ENCODE results near the gene TF. TPM values are rescaled to one million over a fixed set of nuclear protein-coding genes. Genes with fewer than 3 reads are reported as not detected.
"Not testable (repeated sequence)": the region's sequence is repeated elsewhere in the genome, so short reads cannot be mapped to it uniquely, and the experiment has no call there.

TF gene
- total and polyA plus RNA-seq, 4 donors: 5,045 to 9,659 (median 6,266) TPM

DNA sequence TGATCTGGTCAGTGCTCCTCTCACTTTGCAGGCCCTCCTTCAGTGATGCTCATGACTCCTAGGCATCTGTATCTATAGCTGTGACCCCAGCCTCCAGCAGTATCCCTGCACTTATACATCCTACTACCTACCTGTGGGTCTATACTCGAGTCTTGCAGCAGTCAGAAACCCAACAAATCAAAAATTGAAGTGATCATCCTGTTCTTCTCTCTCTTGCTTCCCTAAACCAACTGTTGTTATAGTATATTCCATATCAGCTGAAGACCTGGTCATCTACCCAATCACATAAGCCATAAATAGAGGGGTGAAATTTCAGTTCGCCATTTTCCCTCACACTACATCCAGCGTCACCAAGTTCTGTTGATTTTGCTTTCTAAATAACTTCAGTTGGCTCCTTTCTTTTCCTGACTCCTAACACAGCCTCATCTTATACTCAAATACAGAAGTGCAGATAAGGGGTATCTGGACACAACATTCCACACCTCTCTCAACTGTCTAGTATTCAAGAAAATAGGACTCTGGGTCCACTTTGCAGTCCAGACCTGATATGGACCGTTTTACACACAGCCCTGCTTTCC is 33.5 kb downstream of the TF start:
- Histone ChIP-seq H3K36me3 (ENCODE audit: control insufficient read depth in 4 of 4, insufficient read depth in 3 of 4, low read depth in 1 of 4, low read length in 3 of 4) (peaks cover 0 to 42% (median 37%) of the 10 kb centered on the region in 4 donors), H3K9ac (ENCODE audit: low read depth in 1 of 2, low read length in 2 of 2) (no peak overlapping the region), H3K27me3 (ENCODE audit: control insufficient read depth in 4 of 4, insufficient read depth in 4 of 4, low read length in 3 of 4) (no peaks in the 10 kb centered on the region), H3K9me3 (ENCODE audit: control insufficient read depth in 4 of 4, low read length in 3 of 4) (no peaks in the 10 kb centered on the region), H3K27ac (ENCODE audit: low read depth in 1 of 2, low read length in 2 of 2) (no peak overlapping the region), H3K4me3 (ENCODE audit: low read depth in 1 of 3, low read length in 3 of 3) (no peak overlapping the region), H3K4me1 (ENCODE audit: control insufficient read depth in 4 of 4, insufficient read depth in 4 of 4, low read length in 3 of 4) (peaks cover 0 to 3% (median 0%) of the 10 kb centered on the region in 4 donors)
- WGBS: 50% methylated on average over 4 of the region's 4 CpGs
- no peak for DNase-seq (ENCODE audit: low spot score)
- TF ChIP-seq JUND (IDR thresholded peaks at IDR 0.05): peak in 1 of 2 donors; percentile 32
- TF ChIP-seq GABPA (IDR thresholded peaks at IDR 0.05 in 1 of 2, conservative IDR thresholded peaks at IDR 0.05 in 1 of 2): no peak

DNA sequence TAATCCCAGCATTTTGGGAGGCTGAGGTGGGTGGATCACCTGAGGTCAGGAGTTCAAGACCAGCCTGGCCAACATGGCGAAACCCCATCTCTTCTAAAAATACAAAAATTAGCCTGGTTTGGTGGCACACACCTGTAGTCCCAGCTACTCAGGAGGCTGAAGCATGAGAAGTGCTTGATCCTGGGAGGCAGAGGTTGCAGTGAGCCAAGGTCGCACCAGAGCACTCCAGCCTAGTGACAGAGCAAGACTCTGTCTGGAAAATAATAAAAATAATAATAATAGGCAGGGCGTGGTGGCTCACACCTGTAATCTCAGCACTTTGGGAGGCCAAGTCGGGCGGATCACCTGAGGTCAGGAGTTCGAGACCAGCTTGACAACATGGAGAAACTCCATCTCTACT is 34.6 kb downstream of the TF start:
- TF ChIP-seq JUND (IDR thresholded peaks at IDR 0.05) (peak in 1 of 2 donors; percentile 34), RXRA (IDR thresholded peaks at IDR 0.05) (peak; percentile 10 to 32)
- not testable (repeated sequence) for H3K27me3 ChIP-seq (ENCODE audit: control insufficient read depth in 4 of 4, insufficient read depth in 4 of 4, low read length in 3 of 4); H3K4me3 ChIP-seq (ENCODE audit: low read depth in 1 of 3, low read length in 3 of 3); H3K4me1 ChIP-seq (ENCODE audit: control insufficient read depth in 4 of 4, insufficient read depth in 4 of 4, low read length in 3 of 4); H3K9me3 ChIP-seq (ENCODE audit: control insufficient read depth in 4 of 4, low read length in 3 of 4); DNase-seq (ENCODE audit: low spot score); H3K27ac ChIP-seq (ENCODE audit: low read depth in 1 of 2, low read length in 2 of 2); H3K9ac ChIP-seq (ENCODE audit: low read depth in 1 of 2, low read length in 2 of 2)
- WGBS: 45% methylated on average over 6 of the region's 6 CpGs
- H3K36me3 ChIP-seq (ENCODE audit: control insufficient read depth in 4 of 4, insufficient read depth in 3 of 4, low read depth in 1 of 4, low read length in 3 of 4): peaks cover 0 to 35% (median 27%) of the 10 kb centered on the region in 4 donors

DNA sequence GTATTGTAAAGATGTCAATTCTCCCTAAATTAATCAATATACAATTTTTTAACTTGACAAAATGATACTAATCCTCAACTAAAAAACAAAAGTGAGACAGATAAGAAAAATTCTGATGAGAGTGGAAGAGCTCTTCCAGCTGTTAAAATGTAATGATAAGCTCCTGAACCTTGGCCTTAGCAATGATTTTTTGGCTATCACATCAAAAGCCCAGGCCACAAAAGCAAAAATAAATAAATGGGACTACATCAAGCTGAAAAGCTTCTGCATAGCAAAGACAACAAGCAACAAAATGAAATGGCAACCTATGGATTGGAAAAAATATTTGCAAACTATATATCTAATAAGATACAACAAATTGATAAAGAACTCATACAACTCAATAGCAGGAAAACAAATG is 35.4 kb downstream of the TF start:
- DNase-seq (ENCODE audit: low spot score): no peak
- H3K4me1 ChIP-seq (ENCODE audit: control insufficient read depth in 4 of 4, insufficient read depth in 4 of 4, low read length in 3 of 4): no peaks in the 10 kb centered on the region
- no peaks in the 10 kb centered on the region for H3K9me3 ChIP-seq (ENCODE audit: control insufficient read depth in 4 of 4, low read length in 3 of 4)
- H3K36me3 ChIP-seq (ENCODE audit: control insufficient read depth in 4 of 4, insufficient read depth in 3 of 4, low read depth in 1 of 4, low read length in 3 of 4): peaks cover 0 to 28% (median 20%) of the 10 kb centered on the region in 4 donors
- no peak overlapping the region for H3K4me3 ChIP-seq (ENCODE audit: low read depth in 1 of 3, low read length in 3 of 3)
- no peak overlapping the region for H3K9ac ChIP-seq (ENCODE audit: low read depth in 1 of 2, low read length in 2 of 2)
- TF ChIP-seq FOXA1 (IDR thresholded peaks at IDR 0.05) (no peak), SP1 (IDR thresholded peaks at IDR 0.05) (no peak), JUND (IDR thresholded peaks at IDR 0.05) (no peak), ZBTB33 (IDR thresholded peaks at IDR 0.05) (no peak), MAX (IDR thresholded peaks at IDR 0.05) (no peak), RAD21 (IDR thresholded peaks at IDR 0.05) (peak in 1 of 2 donors; percentile 12), HNF4G (IDR thresholded peaks at IDR 0.05) (no peak), REST (IDR thresholded peaks at IDR 0.05) (no peak), HNF4A (conservative IDR thresholded peaks at IDR 0.05) (peak; percentile 50 to 66), GABPA (IDR thresholded peaks at IDR 0.05 in 1 of 2, conservative IDR thresholded peaks at IDR 0.05 in 1 of 2) (no peak), RXRA (IDR thresholded peaks at IDR 0.05) (peak in 1 of 2 donors; percentile 8), YY1 (IDR thresholded peaks at IDR 0.05) (no peak), EGR1 (IDR thresholded peaks at IDR 0.05; ENCODE audit: low read depth in 2 of 2) (no peak), NR2F2 (IDR thresholded peaks at IDR 0.05) (no peak), FOXA2 (IDR thresholded peaks at IDR 0.05) (no peak), TAF1 (conservative IDR thresholded peaks at IDR 0.05) (no peak)
- TF ChIP-seq, protein P1, sequence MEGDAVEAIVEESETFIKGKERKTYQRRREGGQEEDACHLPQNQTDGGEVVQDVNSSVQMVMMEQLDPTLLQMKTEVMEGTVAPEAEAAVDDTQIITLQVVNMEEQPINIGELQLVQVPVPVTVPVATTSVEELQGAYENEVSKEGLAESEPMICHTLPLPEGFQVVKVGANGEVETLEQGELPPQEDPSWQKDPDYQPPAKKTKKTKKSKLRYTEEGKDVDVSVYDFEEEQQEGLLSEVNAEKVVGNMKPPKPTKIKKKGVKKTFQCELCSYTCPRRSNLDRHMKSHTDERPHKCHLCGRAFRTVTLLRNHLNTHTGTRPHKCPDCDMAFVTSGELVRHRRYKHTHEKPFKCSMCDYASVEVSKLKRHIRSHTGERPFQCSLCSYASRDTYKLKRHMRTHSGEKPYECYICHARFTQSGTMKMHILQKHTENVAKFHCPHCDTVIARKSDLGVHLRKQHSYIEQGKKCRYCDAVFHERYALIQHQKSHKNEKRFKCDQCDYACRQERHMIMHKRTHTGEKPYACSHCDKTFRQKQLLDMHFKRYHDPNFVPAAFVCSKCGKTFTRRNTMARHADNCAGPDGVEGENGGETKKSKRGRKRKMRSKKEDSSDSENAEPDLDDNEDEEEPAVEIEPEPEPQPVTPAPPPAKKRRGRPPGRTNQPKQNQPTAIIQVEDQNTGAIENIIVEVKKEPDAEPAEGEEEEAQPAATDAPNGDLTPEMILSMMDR (IDR thresholded peaks at IDR 0.05; ENCODE audit: low read depth, low read length, missing input control): no peak
- TF ChIP-seq, protein P2, sequence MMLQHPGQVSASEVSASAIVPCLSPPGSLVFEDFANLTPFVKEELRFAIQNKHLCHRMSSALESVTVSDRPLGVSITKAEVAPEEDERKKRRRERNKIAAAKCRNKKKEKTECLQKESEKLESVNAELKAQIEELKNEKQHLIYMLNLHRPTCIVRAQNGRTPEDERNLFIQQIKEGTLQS (IDR thresholded peaks at IDR 0.05): no peak
- no peaks in the 10 kb centered on the region for H3K27me3 ChIP-seq (ENCODE audit: control insufficient read depth in 4 of 4, insufficient read depth in 4 of 4, low read length in 3 of 4)
- H3K27ac ChIP-seq (ENCODE audit: low read depth in 1 of 2, low read length in 2 of 2): no peak overlapping the region
